NT2/D1 (cell line): ENCODE data around the gene EEF2KMT.
"Not testable (repeated sequence)": the region's sequence is repeated elsewhere in the genome, so short reads cannot be mapped to it uniquely, and the experiment has no call there.

Experiments used
- SUZ12 ChIP-seq: IDR thresholded peaks from 2 replicates; pipeline ENCODE4 v1.6.1; 2011; ENCODE audit not compliant: insufficient read length, insufficient read depth; ENCODE audit errors: extremely low read depth
- YY1 ChIP-seq: IDR thresholded peaks from 2 replicates; pipeline ENCODE4 v1.6.1; 2011; ENCODE audit not compliant: insufficient read length, insufficient read depth
- ZNF274 ChIP-seq: IDR thresholded peaks from 2 replicates; pipeline ENCODE4 v1.6.1; 2011; ENCODE audit warnings: mild to moderate bottlenecking, low read depth, low read length

- not testable (repeated sequence) for TF ChIP-seq YY1, ZNF274, SUZ12
Observed at GRCh38 chr16:5088086-5088790, 9.4 kb downstream of the EEF2KMT start.
